Activated T-helper 1 cell treated with anti-CD3 and anti-CD28 coated beads, Interleukin-2, amount 50 U/mL, for 16 hours (primary cell): Measurements from ENCODE around the gene CTNNA1.
"Not testable (repeated sequence)": the region's sequence is repeated elsewhere in the genome, so short reads cannot be mapped to it uniquely, and the experiment has no call there.

Experiments
- DNase-seq, 2 donors: peaks; one replicate each; pipeline ENCODE4 v3.0.0-alpha.2; 2020; ENCODE audit warnings: low read depth in 1 of 2, low spot score in 1 of 2

CTNNA1 gene

GRCh38 chr5:138889994-138890393 lies 136.8 kb downstream of the CTNNA1 start:
- no peak for DNase-seq

DNA sequence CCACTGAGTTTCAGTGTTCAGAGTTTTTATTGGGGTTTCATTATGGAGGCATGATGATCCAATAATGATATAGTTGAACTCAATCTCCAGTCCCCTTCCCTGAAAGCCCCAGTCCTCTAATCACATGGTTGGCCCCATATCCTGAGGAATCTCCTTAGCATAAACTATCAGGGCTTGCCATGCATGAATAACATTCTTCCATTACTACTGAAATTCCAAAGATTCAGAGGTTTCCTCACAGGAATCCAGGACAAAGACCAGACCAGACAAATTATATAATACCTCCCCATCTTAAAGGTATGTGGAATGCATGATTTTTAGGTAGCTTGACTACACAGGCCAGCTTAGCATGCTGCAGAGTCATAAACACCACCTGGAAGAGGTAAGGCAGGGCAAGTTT lies 137.4 kb downstream of the CTNNA1 start:
- no peak for DNase-seq

DNA sequence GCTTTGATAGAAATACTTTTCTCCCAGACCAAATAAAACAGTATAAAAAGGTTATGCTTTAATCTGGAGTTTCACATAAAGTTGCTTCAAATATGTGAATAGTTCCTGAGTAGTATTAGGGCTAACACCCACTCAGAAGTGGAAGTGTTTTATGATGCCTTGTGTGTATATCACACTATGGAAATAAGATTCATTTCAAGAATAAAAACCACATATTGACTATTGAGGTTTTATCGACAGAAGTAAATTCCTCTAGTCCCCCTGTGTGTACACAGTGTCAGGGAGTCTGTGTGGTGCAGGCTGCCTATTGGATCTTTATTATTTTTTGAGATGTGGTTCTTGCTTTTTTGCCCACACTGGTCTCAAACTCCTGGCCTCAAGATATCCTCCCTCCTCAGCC lies 142.7 kb downstream of the CTNNA1 start:
- no peak for DNase-seq

GRCh38 chr5:138898299-138898698 lies 145.1 kb downstream of the CTNNA1 start:
- no peak for DNase-seq

GRCh38 chr5:138898742-138899141 lies 145.5 kb downstream of the CTNNA1 start:
- no peak for DNase-seq

- no peak for DNase-seq
These were observed 147.2 kb downstream of the CTNNA1 start for GRCh38 chr5:138900281-138900965.

- DNase-seq, result no peak
These were observed 148.5 kb downstream of the CTNNA1 start for GRCh38 chr5:138901716-138902115.

DNA sequence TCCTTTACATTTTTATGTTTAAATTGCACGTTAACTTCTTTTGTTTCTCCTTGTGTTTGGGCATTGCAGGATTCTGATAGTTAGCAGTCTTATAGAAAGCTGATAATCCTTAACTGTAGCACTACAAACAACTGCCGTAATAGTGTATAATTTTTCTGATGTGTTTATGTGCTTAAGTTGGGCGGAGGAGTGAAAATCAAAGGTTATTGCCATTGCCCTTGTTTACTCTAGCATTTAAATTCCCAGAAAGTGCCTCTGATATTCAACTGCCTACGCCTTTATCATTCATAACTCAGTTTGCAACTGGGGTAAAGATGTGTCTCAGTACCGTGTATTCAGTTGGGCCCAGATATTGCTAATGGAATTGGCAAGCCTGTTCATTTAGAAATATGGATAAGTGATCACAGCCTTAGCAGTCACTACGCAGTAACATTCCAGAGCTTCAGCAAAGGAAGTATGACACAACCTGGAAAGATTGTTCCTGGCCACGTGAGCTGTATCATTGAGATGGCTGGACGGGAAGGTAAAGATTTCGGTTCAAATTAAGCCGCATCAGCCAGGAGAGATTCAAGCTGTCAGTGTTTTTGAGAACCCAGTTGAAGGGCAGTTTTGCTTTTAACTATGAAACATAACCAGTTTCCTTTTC lies 150.0 kb downstream of the CTNNA1 start:
- no peak for DNase-seq

- DNase-seq, result no peak
These were observed 152.3 kb downstream of the CTNNA1 start for GRCh38 chr5:138905541-138905940.

DNA sequence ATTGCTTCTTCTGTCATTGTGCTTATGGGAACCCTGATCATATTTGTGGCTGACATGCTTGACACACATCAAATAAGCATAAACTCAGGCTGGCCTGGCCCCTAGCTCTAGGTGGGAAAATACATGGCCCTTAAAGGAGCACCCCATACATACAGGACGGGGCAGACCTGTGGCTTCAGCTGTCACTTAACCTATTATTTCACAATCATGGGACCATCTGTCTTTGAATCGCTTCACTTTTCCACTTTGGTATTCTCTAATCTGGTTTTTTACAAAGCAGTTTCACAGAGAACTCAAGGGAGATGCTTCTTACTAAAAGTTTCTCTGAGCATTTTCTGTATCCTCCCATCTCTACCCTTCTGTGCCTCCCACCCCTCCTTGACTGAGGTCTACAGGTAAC lies 156.5 kb downstream of the CTNNA1 start:
- no peak for DNase-seq

GRCh38 chr5:138910546-138911185 lies 157.4 kb downstream of the CTNNA1 start:
- no peak for DNase-seq

- no peak for DNase-seq
These were observed 158.2 kb downstream of the CTNNA1 start for GRCh38 chr5:138911441-138911840.

- DNase-seq, result no peak
These were observed 158.9 kb downstream of the CTNNA1 start for GRCh38 chr5:138912093-138912492.

- no peak for DNase-seq
These were observed 160.5 kb downstream of the CTNNA1 start for GRCh38 chr5:138913773-138914172.

DNA sequence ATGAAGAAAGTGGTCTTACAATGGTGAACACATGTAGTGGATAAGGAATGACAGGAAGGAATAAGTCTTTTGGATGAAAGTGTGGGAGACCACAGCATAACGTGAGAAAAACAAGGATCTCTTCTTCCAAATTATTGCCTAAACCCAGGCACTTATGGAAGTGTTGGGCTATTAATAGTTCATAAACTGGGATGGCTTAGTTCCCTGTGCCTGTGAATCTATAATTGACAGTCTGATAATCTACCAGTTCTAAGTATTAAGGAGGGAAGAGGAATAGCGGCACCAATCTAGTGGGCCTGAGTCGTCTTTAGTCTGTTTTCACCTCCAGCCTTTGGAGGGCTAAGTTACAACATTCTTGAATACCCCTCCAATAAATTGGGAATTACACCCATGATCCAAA lies 161.1 kb downstream of the CTNNA1 start:
- no peak for DNase-seq

GRCh38 chr5:138918686-138919085 lies 165.5 kb downstream of the CTNNA1 start:
- no peak for DNase-seq

GRCh38 chr5:138920181-138920580 lies 167.0 kb downstream of the CTNNA1 start:
- DNase-seq, result no peak

DNA sequence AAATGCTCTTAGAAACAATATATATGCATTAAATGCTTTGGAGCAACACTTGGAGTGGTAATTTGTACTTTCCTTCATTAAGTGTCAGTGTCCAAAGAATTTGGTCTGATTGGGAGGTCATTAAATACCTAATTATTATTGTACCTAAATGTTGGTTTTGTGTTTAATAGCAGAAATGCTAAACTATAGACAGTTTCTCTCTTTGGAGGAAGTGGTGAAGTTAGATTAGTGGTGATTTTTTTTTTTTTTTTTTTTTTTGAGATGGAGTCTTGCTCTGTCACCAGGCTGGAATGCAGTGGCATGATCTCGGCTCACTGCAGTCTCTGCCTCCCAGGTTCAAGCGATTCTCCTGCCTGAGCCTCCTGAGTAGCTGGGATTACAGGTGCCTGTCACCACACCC lies 168.1 kb downstream of the CTNNA1 start:
- not testable (repeated sequence) for DNase-seq

DNA sequence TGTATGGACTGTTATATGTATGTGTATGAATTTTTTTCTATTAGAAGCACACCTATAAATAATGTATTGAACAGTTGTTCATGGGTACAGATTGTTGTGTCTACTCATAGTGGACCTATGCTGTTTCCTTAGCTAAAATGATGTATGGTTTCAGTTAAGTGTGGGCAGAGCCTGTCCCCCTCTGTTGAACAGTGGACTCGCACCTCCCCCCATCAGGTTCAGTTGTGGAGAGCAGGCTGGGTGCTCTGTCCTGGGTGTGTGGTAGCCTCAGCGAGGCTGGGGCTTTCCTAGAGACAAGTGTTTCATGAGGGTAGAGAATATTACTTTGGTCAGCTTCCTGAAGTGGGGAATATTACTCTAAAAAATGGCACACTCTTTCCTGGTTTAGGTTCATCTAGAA lies 169.3 kb downstream of the CTNNA1 start:
- no peak for DNase-seq

GRCh38 chr5:138925090-138925635 lies 171.9 kb downstream of the CTNNA1 start:
- DNase-seq, result no peak

DNA sequence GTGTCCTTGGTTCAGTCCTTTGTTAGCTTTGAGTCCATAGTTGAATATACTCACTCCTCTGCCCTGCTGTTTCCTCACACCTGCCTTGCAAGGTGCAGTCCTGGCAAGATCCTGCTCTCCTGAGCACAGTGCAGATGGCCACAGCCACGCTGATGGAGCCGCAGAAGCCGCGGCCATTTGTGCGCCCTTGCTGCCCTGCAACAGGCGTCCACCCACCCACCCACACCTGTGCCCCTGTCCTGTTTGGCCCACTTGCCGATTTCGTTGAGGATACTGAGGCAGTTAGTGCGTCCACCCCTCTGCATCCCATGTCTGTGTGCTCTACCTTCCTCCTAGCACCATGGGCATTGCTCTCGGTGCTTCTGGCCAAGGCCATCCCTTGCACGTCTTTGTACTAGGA lies 173.0 kb downstream of the CTNNA1 start:
- no peak for DNase-seq
